ENCODE data around the gene DHX35. TPM values are rescaled to one million over a fixed set of nuclear protein-coding genes. Genes with fewer than 3 reads are reported as not detected.

Gene DHX35
- total RNA-seq, 4 donors from 2014 or later = 15.5 to 75.9 (median 17.7) TPM

GRCh38 chr20:38999965-39000910 is 38.1 kb downstream of the DHX35 start:
- Histone ChIP-seq H3K27ac (peak overlapping the region in 1 of 4 donors; percentile 42), H3K4me3 (no peak overlapping the region), H3K27me3 (no peaks in the 10 kb centered on the region), H3K9me3 (no peaks in the 10 kb centered on the region), H3K36me3 (peaks cover 0 to 31% (median 14%) of the 10 kb centered on the region in 4 donors), H3K4me1 (peaks cover 3 to 10% (median 8%) of the 10 kb centered on the region in 4 donors)
- DNase-seq = no peak
- intact Hi-C loops (cut with DNase I; ENCODE audit: low total_unique reads) (no loop called here), in situ Hi-C loops (cut with MboI; ENCODE audit: low pct_ligation_motif_present in 1 of 4, low pct_unique_long_range_greater_than_20kb in 1 of 4, low sequenced_read_pairs in 3 of 4) (no loop called here)
- 80 to 84% methylated on average over 4 to 6 of the region's 6 CpGs for WGBS, 2 donors (ENCODE audit: low coverage in 1 of 2)
- TF ChIP-seq POLR2AphosphoS5 (IDR thresholded peaks at IDR 0.05) (no peak), EP300 (IDR thresholded peaks at IDR 0.05; ENCODE audit: low read depth) (no peak), CTCF (IDR thresholded peaks at IDR 0.05) (no peak), POLR2A (IDR thresholded peaks at IDR 0.05) (no peak)

- in situ Hi-C loops (cut with MboI; ENCODE audit: low pct_ligation_motif_present in 1 of 4, low pct_unique_long_range_greater_than_20kb in 1 of 4, low sequenced_read_pairs in 3 of 4) (no loop called here), intact Hi-C loops (cut with DNase I; ENCODE audit: low total_unique reads) (no loop called here)
- H3K36me3 ChIP-seq = peaks cover 0 to 35% (median 16%) of the 10 kb centered on the region in 4 donors
These were observed 42.4 kb downstream of the DHX35 start for GRCh38 chr20:39004508-39004907.

GRCh38 chr20:39009348-39009747 is 47.2 kb downstream of the DHX35 start:
- TF ChIP-seq CTCF (IDR thresholded peaks at IDR 0.05) (no peak), POLR2A (IDR thresholded peaks at IDR 0.05) (no peak), EP300 (IDR thresholded peaks at IDR 0.05; ENCODE audit: low read depth) (no peak), POLR2AphosphoS5 (IDR thresholded peaks at IDR 0.05) (no peak)
- H3K27ac ChIP-seq = peak overlapping the region; percentile 21 to 56 (median 38)
- no peaks in the 10 kb centered on the region for H3K9me3 ChIP-seq
- DNase-seq = no peak
- in situ Hi-C loops (cut with MboI; ENCODE audit: low pct_ligation_motif_present in 1 of 4, low pct_unique_long_range_greater_than_20kb in 1 of 4, low sequenced_read_pairs in 3 of 4) (no loop called here), intact Hi-C loops (cut with DNase I; ENCODE audit: low total_unique reads) (no loop called here)
- 74% methylated on average over 1 of the region's 1 CpG; no CpG with 5 or more reads in 1 of the 2 donors for WGBS, 2 donors (ENCODE audit: low coverage in 1 of 2)
- H3K36me3 ChIP-seq = peaks cover 0 to 37% (median 18%) of the 10 kb centered on the region in 4 donors
- H3K4me1 ChIP-seq = peaks cover 3 to 26% (median 15%) of the 10 kb centered on the region in 4 donors
- no peak overlapping the region for H3K4me3 ChIP-seq
- H3K27me3 ChIP-seq = no peaks in the 10 kb centered on the region

More at GRCh38 chr20:39004508-39004907, 42.4 kb downstream of the DHX35 start:
- peaks cover 3 to 25% (median 10%) of the 10 kb centered on the region in 4 donors for H3K4me1 ChIP-seq
- H3K9me3 ChIP-seq = no peaks in the 10 kb centered on the region
- no peaks in the 10 kb centered on the region for H3K27me3 ChIP-seq
- H3K27ac ChIP-seq = peak overlapping the region in 2 of 4 donors; percentile 32 to 57
- no peak for TF ChIP-seq EP300 (IDR thresholded peaks at IDR 0.05; ENCODE audit: low read depth)
- peak; percentile 74 for DNase-seq
- WGBS, 2 donors (ENCODE audit: low coverage in 1 of 2) = 0 to 50% methylated on average over 1 of the region's 1 CpG
- H3K4me3 ChIP-seq = no peak overlapping the region

GRCh38 chr20:39010496-39010895 is 48.4 kb downstream of the DHX35 start:
- H3K27me3 ChIP-seq = no peaks in the 10 kb centered on the region
- DNase-seq = no peak
- H3K4me1 ChIP-seq = peaks cover 0 to 16% (median 6%) of the 10 kb centered on the region in 4 donors
- no peak overlapping the region for H3K4me3 ChIP-seq
- H3K36me3 ChIP-seq = peaks cover 0 to 44% (median 20%) of the 10 kb centered on the region in 4 donors
- in situ Hi-C loops (cut with MboI; ENCODE audit: low pct_ligation_motif_present in 1 of 4, low pct_unique_long_range_greater_than_20kb in 1 of 4, low sequenced_read_pairs in 3 of 4) = no loop called here
- TF ChIP-seq EP300 (IDR thresholded peaks at IDR 0.05; ENCODE audit: low read depth) = no peak
- TF ChIP-seq CTCF (IDR thresholded peaks at IDR 0.05) = no peak
- TF ChIP-seq POLR2A (IDR thresholded peaks at IDR 0.05) = no peak
- no peak for TF ChIP-seq POLR2AphosphoS5 (IDR thresholded peaks at IDR 0.05)
- intact Hi-C loops (cut with DNase I; ENCODE audit: low total_unique reads) = no loop called here
- 86% methylated on average over 1 of the region's 1 CpG; no CpG with 5 or more reads in 1 of the 2 donors for WGBS, 2 donors (ENCODE audit: low coverage in 1 of 2)
- no peaks in the 10 kb centered on the region for H3K9me3 ChIP-seq
- no peak overlapping the region for H3K27ac ChIP-seq
